Activated naive CD8-positive, alpha-beta T cell treated with anti-CD3 and anti-CD28 coated beads, Interleukin-2, amount 50 U/mL, for 16 hours (primary cell): ENCODE results near the gene ATP6V0A4.
A peak's percentile ranks its signal among the peaks of the same experiment; 100 is the strongest.
"Not testable (repeated sequence)": the region's sequence is repeated elsewhere in the genome, so short reads cannot be mapped to it uniquely, and the experiment has no call there.

Experiments used
- DNase-seq: peaks from one replicate; pipeline ENCODE4 v3.0.0-alpha.2; 2020; ENCODE audit warnings: low read depth, low spot score

Gene ATP6V0A4

GRCh38 chr7:138802706-138803105, 4.7 kb upstream of the ATP6V0A4 start:
- no peak for DNase-seq

- no peak for DNase-seq
These were observed 3.3 kb upstream of the ATP6V0A4 start for GRCh38 chr7:138801256-138801655.

- no peak for DNase-seq
These were observed 1.5 kb upstream of the ATP6V0A4 start for GRCh38 chr7:138799336-138800000.

- DNase-seq: no peak
These were observed 840 bp upstream of the ATP6V0A4 start for GRCh38 chr7:138798836-138799235.

GRCh38 chr7:138797046-138797445, 950 bp downstream of the ATP6V0A4 start:
- not testable (repeated sequence) for DNase-seq

GRCh38 chr7:138796038-138796615, 1.9 kb downstream of the ATP6V0A4 start:
- no peak for DNase-seq

- DNase-seq: no peak
These were observed 12.2 kb downstream of the ATP6V0A4 start for GRCh38 chr7:138785587-138786437.

GRCh38 chr7:138784692-138785091, 13.3 kb downstream of the ATP6V0A4 start:
- DNase-seq: no peak

GRCh38 chr7:138781004-138781403, 17.0 kb downstream of the ATP6V0A4 start:
- DNase-seq: no peak

GRCh38 chr7:138776166-138776833, 21.7 kb downstream of the ATP6V0A4 start:
- DNase-seq: no peak

- DNase-seq: no peak
These were observed 24.2 kb downstream of the ATP6V0A4 start for GRCh38 chr7:138773817-138774216.

GRCh38 chr7:138773176-138773575, 24.8 kb downstream of the ATP6V0A4 start:
- no peak for DNase-seq

GRCh38 chr7:138770904-138771303, 27.1 kb downstream of the ATP6V0A4 start:
- no peak for DNase-seq

GRCh38 chr7:138768241-138768640, 29.8 kb downstream of the ATP6V0A4 start:
- DNase-seq: no peak

GRCh38 chr7:138756591-138757242, 41.3 kb downstream of the ATP6V0A4 start:
- DNase-seq: no peak

GRCh38 chr7:138755842-138756590, 42.0 kb downstream of the ATP6V0A4 start:
- DNase-seq: no peak

GRCh38 chr7:138755331-138755747, 42.7 kb downstream of the ATP6V0A4 start:
- DNase-seq: no peak

GRCh38 chr7:138753610-138754009, 44.4 kb downstream of the ATP6V0A4 start:
- no peak for DNase-seq

GRCh38 chr7:138753150-138753518, 44.9 kb downstream of the ATP6V0A4 start:
- no peak for DNase-seq

GRCh38 chr7:138752518-138753149, 45.4 kb downstream of the ATP6V0A4 start:
- peak; percentile 73 for DNase-seq
